C4-2B (cell line): ENCODE measurements around the gene KLF3.

Source experiments
- CTCF ChIP-seq: fragments of 450-650 bp; conservative IDR thresholded peaks from 2 replicates; pipeline ENCODE4 v1.5.1; 2017; ENCODE audit warnings: mild to moderate bottlenecking
- ZFX ChIP-seq: fragments of 450-650 bp; IDR thresholded peaks from 2 replicates; pipeline ENCODE4 v1.6.1; 2017

DNA sequence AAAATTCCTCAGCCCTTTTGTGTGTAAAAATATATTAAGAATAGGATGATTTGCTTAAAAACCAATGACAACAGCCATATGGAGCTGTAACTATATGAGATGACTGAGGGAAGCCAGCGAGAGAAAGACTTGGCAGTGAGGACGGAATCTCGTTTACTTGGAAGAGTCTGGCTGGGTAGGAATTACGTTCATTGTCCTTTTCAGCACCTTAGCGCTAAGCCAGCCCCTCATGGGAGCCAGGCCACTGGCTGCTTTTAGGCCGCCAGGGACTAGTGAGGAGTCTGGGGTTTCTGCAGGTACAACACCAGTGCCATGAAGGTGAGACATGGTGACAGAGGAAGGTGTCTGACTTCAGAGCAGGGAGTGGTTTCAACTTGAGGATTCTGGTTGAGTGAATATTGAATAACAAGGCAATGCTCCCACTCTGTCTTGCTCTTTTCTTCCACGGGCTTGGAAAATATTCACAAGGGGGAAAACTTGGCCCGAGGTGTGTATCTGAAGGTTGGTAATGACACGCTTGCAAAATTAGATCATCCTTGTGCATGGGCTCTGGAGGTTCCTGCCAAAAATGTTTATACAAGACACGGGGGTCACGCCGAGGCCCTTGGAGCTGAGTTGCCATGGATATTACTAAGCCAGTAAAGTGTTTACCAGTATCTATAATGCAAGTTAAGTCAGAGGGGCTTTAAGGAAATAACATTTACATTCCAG is 17.4 kb downstream of the KLF3 start:
- no peak for TF ChIP-seq CTCF
- TF ChIP-seq ZFX: no peak
